ENCODE results near the gene TEX10. TPM values are rescaled to one million over a fixed set of nuclear protein-coding genes. Genes with fewer than 3 reads are reported as not detected.

The TEX10 gene
- total and polyA plus RNA-seq, 2 of the 13 experiments (the other 11 are each of a cell fraction or from before 2014, with no cell fraction given), result 18.1 to 38.7 TPM

- Histone ChIP-seq H4K20me1 (ENCODE audit: insufficient read depth, low read length) (peaks cover 40% of the 10 kb centered on the region), H3K79me2 (ENCODE audit: insufficient read depth, low read length) (peaks cover 80% of the 10 kb centered on the region), H3K36me3 (replicated peaks in 1 of 2; ENCODE audit: control insufficient read depth in 1 of 2, insufficient read depth in 2 of 2, low read length in 2 of 2) (peaks cover 4 to 24% of the 10 kb centered on the region in 2 experiments), H3K4me2 (ENCODE audit: low read depth, low read length) (peak overlapping the region; percentile 95), H3K4me1 (ENCODE audit: insufficient read depth, low read length) (peaks cover 51% of the 10 kb centered on the region), H3K9me3 (ENCODE audit: low read length) (0 out of 2 replicates have a peak, but pooled peaks cover 4% of the 10 kb centered on the region), H3K9ac (ENCODE audit: insufficient read depth, low read depth, low read length) (peak overlapping the region; percentile 53; the same call in 1 of the 2 replicates), H3K4me3 (replicated peaks in 1 of 3; ENCODE audit: insufficient read depth in 1 of 3, low read depth in 2 of 3, low read length in 3 of 3) (peak overlapping the region; percentile 58 to 86 (median 60); a peak in 5 of 6 replicates), H3K27me3 (ENCODE audit: control insufficient read depth in 1 of 2, insufficient read depth in 2 of 2, low read length in 2 of 2) (no peaks in the 10 kb centered on the region; a peak in 1 of 5 replicates), H3K27ac (ENCODE audit: extremely low read length, insufficient read depth, low read length) (no peak overlapping the region), H2AFZ (ENCODE audit: low read length) (no peak overlapping the region)
- WGBS (ENCODE audit: low lambda C conversion rate), result 76% methylated on average over 1 of the region's 1 CpG
- no peak for FAIRE-seq
- intact Hi-C loops (cut with micrococcal nuclease; ENCODE audit: unreplicated experiment), result loop anchor here (5.0 kb wide), 2 partner anchors 62 to 77 kb away; partner anchors contain the start of gene MSANTD3
- in situ Hi-C loops (cut with HindIII; ENCODE audit: extremely low pct_ligation_motif_present, low pct_unique_long_range_greater_than_20kb), result loop anchor here (5.0 kb wide), 1 partner anchor 77 kb away; the partner anchor contains the start of gene MSANTD3
- TF ChIP-seq SAP130 (CRISPR knock-in tag; IDR thresholded peaks at IDR 0.05; ENCODE audit: low read depth) (peak; percentile 8; the same call in 1 of the 2 replicates), MXD1 (CRISPR knock-in tag; IDR thresholded peaks at IDR 0.05) (no peak)
- no TSS peak for BruUV-seq (replicated peaks)
- CTCF ChIA-PET (ENCODE audit: low intra/inter-chr PET ratio, low total read pairs), result no interaction called here
- no peak for ATAC-seq
- no peak for DNase-seq (ENCODE audit: low spot score)
- POLR2A ChIA-PET, result interaction anchor here (0.5 to 3.7 kb wide), 5 partner anchors 30 to 244 kb away, joined by 3 to 12 read pairs (median 3); partner anchors contain the start of gene MSANTD3
These were observed 2.6 kb downstream of the TEX10 start for GRCh38 chr9:100350188-100350587.

GRCh38 chr9:100346836-100347235 lies 5.9 kb downstream of the TEX10 start:
- ChIA-PET CTCF (ENCODE audit: low intra/inter-chr PET ratio, low total read pairs) (no interaction called here), POLR2A (no interaction called here)
- Histone ChIP-seq H4K20me1 (ENCODE audit: insufficient read depth, low read length) (peaks cover 44% of the 10 kb centered on the region), H3K27ac (ENCODE audit: extremely low read length, insufficient read depth, low read length) (no peak overlapping the region), H3K9me3 (ENCODE audit: low read length) (no peaks in the 10 kb centered on the region), H3K9ac (ENCODE audit: insufficient read depth, low read depth, low read length) (no peak overlapping the region), H3K79me2 (ENCODE audit: insufficient read depth, low read length) (peaks cover 90% of the 10 kb centered on the region), H3K36me3 (replicated peaks in 1 of 2; ENCODE audit: control insufficient read depth in 1 of 2, insufficient read depth in 2 of 2, low read length in 2 of 2) (peaks cover 4 to 35% of the 10 kb centered on the region in 2 experiments), H3K4me3 (replicated peaks in 1 of 3; ENCODE audit: insufficient read depth in 1 of 3, low read depth in 2 of 3, low read length in 3 of 3) (no peak overlapping the region), H3K27me3 (ENCODE audit: control insufficient read depth in 1 of 2, insufficient read depth in 2 of 2, low read length in 2 of 2) (no peaks in the 10 kb centered on the region; a peak in 1 of 5 replicates), H2AFZ (ENCODE audit: low read length) (no peak overlapping the region), H3K4me2 (ENCODE audit: low read depth, low read length) (no peak overlapping the region), H3K4me1 (ENCODE audit: insufficient read depth, low read length) (peaks cover 31% of the 10 kb centered on the region)
- in situ Hi-C loops (cut with HindIII; ENCODE audit: extremely low pct_ligation_motif_present, low pct_unique_long_range_greater_than_20kb) (no loop called here), intact Hi-C loops (cut with micrococcal nuclease; ENCODE audit: unreplicated experiment) (no loop called here)
- WGBS (ENCODE audit: low lambda C conversion rate), result 93% methylated on average over 3 of the region's 3 CpGs
- no TSS peak for BruUV-seq (replicated peaks)
- no peak for FAIRE-seq
- no peak for DNase-seq (ENCODE audit: low spot score)
- TF ChIP-seq ZFAT (CRISPR knock-in tag; conservative IDR thresholded peaks at IDR 0.05) (no peak), ZNF720 (CRISPR knock-in tag; IDR thresholded peaks at IDR 0.05) (no peak), MTF1 (CRISPR knock-in tag; IDR thresholded peaks at IDR 0.05) (no peak), ZNF362 (CRISPR knock-in tag; IDR thresholded peaks at IDR 0.05; ENCODE audit: borderline replicate concordance) (no peak), ZNF329 (CRISPR knock-in tag; IDR thresholded peaks at IDR 0.05; ENCODE audit: low read depth) (no peak), CBX2 (IDR thresholded peaks at IDR 0.05; ENCODE audit: low read depth, low read length) (no peak), CBX2 (CRISPR knock-in tag; IDR thresholded peaks at IDR 0.05; ENCODE audit: low read depth) (no peak), ZNF672 (CRISPR knock-in tag; IDR thresholded peaks at IDR 0.05) (no peak), ZNF33B (CRISPR knock-in tag; IDR thresholded peaks at IDR 0.05) (no peak), ZFY (CRISPR knock-in tag; IDR thresholded peaks at IDR 0.05) (no peak)
- no peak for ATAC-seq
